ENCODE data around the gene ARSG. TPM values are rescaled to one million over a fixed set of nuclear protein-coding genes. Genes with fewer than 3 reads are reported as not detected.

ARSG gene
- total RNA-seq, 1 experiment from 2014 or later = 1.0 TPM

DNA sequence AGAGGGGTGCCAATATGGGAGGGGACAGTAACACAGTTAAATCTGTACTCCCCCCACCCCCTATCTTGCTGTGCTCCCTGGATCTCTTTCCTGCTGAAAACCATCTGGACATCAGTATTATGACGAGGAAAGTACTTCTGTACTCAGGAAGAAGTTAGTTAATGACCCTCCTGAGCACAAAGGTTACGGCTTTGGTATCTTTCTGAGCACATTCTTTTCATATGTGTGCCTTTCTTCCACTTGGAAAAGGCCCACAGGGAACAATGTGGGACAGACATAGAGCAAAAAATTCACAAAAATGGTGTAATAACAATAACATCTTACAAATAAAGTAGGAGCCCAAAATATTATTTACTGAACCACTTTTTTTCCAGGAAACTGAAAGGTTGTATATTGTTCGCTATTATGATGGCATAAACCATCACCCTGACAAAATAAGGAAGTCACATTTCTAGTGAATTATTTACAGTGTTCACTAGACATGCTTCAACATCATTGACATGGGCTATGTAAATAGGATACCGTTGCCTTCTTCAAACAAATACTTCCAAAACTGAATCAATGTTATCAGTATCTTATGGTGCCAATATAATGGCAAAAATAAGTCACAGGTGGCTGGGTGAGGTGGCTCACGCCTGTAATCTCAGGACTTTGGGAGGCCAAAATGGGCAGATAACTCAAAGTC, 160.5 kb downstream of the ARSG start:
- Histone ChIP-seq H3K4me3 (no peak overlapping the region), H3K9me3 (replicated peaks) (no peaks in the 10 kb centered on the region), H3K27ac (no peak overlapping the region), H3K36me3 (no peaks in the 10 kb centered on the region), H3K27me3 (no peaks in the 10 kb centered on the region), H3K4me1 (peaks cover 4% of the 10 kb centered on the region; the same call in 1 of the 2 replicates)
- no peak for DNase-seq

DNA sequence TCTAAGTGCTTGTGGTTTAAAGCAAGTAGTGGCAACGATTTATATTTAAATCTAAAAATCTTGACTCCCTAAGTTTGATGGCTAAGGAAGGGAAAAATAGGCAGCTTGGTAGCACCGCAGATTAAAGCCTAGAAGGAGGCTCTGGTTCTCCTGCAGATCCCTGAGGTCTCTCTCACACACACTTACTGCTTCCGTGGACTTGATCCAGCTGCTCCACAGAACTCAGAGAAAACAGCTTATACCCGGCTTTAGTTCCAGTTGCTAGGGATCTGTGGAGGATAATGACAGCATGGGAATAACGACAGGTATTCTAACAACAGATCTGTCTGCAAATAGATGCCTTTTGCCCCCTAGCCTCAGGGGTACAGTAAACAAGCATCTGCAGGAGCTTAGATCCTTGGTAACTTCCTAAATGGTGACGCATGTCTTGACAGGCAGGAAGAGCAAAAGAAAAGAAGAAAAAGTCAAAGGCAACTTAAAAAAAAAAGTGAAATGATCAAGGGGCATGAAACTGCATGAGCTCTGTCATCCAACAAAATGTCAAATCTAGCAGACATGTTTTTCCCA, 161.5 kb downstream of the ARSG start:
- no peak overlapping the region for H3K27ac ChIP-seq
- H3K4me1 ChIP-seq = peaks cover 4% of the 10 kb centered on the region; the same call in 1 of the 2 replicates
- H3K9me3 ChIP-seq (replicated peaks) = no peaks in the 10 kb centered on the region
- no peaks in the 10 kb centered on the region for H3K36me3 ChIP-seq
- no peak overlapping the region for H3K4me3 ChIP-seq
- H3K27me3 ChIP-seq = no peaks in the 10 kb centered on the region
- DNase-seq = no peak

DNA sequence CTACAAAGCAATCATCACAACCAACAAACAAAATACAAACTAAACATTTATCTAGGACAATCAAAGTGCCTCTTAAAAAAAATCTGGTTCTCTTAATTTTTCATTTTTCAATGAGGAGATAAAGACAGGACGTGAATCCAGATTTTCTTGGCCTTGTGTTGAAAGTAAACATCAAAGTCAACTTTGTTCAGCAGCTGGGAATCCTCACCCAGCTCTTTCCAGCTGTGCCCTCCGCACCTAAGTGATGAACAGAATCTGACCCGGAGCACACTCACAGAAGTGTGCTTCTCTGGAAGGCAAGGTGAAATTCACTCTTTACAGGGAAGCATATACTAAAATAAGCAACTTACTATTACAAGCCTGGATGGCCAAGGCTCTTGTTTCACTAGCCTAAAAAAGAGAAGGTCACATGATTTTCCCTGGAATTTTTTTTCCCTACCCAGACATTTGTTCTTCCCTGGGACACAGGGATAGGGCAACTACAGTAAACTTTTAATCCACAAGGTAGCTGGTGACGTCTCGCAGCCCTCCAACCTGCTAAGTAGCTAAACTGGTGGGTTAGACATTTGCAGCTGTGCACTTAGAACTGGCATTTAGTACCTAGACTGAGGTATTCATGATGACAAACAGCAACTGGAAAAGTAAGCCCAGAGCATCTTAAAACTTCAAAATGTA, 162.8 kb downstream of the ARSG start:
- DNase-seq = no peak
- Histone ChIP-seq H3K27me3 (no peaks in the 10 kb centered on the region), H3K9me3 (replicated peaks) (no peaks in the 10 kb centered on the region), H3K27ac (no peak overlapping the region), H3K36me3 (no peaks in the 10 kb centered on the region), H3K4me3 (no peak overlapping the region), H3K4me1 (peaks cover 11% of the 10 kb centered on the region; the same call in 1 of the 2 replicates)

DNA sequence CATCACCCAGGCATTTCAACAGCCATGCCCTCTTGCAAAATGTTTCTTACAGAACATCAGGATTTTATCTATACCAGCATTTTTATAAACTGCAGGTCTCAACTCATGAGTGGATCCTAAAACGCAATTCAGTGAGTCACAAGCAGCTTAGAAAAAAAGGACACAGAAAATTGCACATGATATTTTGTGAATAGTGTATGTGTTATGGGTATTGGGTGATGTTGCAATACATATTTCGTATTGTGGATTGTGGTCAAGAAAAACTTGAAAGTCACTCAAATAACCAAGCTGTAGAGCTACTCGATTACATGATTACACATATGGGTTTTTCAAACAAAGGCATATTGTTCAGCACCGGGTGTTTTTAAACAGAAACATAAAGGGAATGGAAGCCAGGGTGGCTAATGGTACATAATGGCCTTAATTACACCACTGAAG, 164.6 kb downstream of the ARSG start:
- Histone ChIP-seq H3K4me3 (peak overlapping the region; percentile 83), H3K36me3 (no peaks in the 10 kb centered on the region), H3K4me1 (peaks cover 11% of the 10 kb centered on the region; the same call in 1 of the 2 replicates), H3K27me3 (no peaks in the 10 kb centered on the region), H3K27ac (peak overlapping the region; percentile 68), H3K9me3 (replicated peaks) (no peaks in the 10 kb centered on the region)
- no peak for DNase-seq

DNA sequence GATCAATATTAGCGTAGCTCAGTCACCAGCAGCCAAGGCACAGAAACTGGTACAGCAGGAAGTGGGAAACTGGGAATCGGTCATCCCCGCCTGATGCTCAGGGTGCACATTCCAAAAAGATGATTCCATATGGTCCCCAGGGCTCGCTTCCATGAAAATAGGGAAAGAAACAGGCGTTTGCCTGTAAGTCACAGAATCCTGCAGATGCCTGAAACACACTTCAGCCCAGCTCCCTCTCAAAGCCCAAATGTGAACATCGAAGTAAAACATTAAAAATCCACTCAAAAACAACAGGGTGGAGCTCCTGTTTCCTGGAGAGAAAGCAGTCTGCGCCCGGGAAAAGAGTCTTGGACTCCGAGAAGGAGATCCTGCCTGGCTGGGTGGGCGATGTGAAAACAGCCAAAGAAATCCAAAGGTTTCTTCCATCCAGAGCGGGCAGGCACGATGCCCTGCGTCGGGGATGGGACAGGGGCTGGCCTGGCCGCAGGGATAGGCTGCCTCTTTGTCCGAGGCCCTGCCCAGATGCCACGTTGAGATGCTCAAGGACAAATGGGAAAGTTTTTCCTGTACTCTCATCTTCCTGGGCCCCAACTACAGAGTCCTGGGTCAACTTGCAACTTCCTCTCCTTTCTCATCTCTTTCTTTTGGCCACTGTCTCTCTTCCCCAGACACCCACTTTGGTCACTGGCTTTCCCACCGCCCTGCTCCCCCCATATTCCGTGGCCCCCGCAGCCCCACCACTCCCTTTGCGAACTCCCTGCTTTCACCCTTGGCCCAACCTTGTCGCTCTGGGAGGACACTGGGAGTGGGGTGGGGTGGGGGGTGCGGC, 165.3 kb downstream of the ARSG start:
- no peaks in the 10 kb centered on the region for H3K9me3 ChIP-seq (replicated peaks)
- H3K4me1 ChIP-seq = peaks cover 11% of the 10 kb centered on the region; the same call in 1 of the 2 replicates
- H3K4me3 ChIP-seq = peak overlapping the region; percentile 83
- H3K27me3 ChIP-seq = no peaks in the 10 kb centered on the region
- no peaks in the 10 kb centered on the region for H3K36me3 ChIP-seq
- H3K27ac ChIP-seq = peak overlapping the region; percentile 68
- DNase-seq = peak; percentile 82 to 88

DNA sequence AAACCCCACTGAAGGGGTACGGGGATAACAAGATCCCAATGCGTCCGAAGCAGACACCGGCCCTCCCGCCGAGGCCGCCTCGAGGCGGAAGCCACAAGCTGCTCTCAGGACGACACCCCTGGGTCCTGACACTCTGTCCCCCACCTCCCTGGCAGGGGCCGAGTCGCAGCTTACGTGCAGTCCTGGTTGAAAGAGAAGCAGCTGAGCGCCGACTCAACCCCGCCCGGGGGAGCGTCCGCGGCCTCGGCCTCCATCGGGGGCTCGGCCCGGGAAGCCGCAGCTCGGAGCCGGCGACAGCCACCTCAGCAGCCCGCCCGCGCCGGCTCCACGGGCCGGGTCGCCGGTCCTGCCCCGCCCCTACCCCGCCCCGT, 165.9 kb downstream of the ARSG start, which contains the start of gene WIPI1:
Gene WIPI1, minus strand, starts transcription at position 329 of the 371 bp plus-strand sequence. Its CDS starts 75 bp downstream, at position 254.
- no peaks in the 10 kb centered on the region for H3K27me3 ChIP-seq
- peak within 1 kb of the TSS; percentile 83 for H3K4me3 ChIP-seq
- peak within 1 kb of the TSS; percentile 68 for H3K27ac ChIP-seq
- H3K9me3 ChIP-seq (replicated peaks) = no peaks in the 10 kb centered on the region
- peak; percentile 57 to 64 for DNase-seq
- peaks cover 13% of the 10 kb centered on the region for H3K4me1 ChIP-seq
- H3K36me3 ChIP-seq = no peaks in the 10 kb centered on the region

DNA sequence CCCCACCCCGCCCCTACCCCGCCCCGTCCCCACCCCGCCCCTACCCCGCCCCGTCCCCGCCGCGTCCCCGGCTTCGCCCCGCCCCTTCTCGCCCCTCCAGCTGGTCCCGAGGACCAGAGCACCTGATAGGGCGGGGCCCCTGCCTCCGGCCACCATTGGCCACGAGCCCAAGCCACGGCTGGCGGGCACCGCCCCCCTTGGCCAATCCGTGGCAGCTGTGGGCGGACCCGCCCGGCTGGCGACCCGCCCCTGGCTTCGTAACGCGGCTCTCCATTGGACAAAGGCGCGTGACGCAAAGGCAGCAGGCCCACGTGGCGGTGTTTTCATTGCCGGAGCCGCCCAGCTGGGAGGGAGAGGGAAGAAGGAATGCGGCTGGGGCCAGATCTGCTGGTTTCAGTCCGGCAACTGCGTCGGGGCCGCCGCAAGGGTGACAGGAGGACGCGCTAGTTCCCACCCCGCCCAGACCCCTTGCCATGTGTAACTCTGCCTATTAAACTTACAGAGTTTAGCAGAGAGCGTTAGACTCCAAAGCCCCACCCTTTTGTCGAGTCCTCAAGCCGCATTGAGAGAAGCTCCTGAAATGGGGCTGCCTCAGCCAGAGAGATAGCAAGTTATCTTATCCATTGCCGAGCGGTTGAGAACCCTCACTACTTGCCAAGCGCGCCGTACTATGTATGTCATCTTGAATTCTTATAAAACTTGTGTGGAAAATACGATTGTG, 166.4 kb downstream of the ARSG start:
- no peak overlapping the region for H3K27ac ChIP-seq
- peaks cover 19% of the 10 kb centered on the region for H3K4me1 ChIP-seq
- no peaks in the 10 kb centered on the region for H3K9me3 ChIP-seq (replicated peaks)
- no peaks in the 10 kb centered on the region for H3K36me3 ChIP-seq
- H3K4me3 ChIP-seq = peak overlapping the region; percentile 83
- DNase-seq = peak; percentile 98
- H3K27me3 ChIP-seq = no peaks in the 10 kb centered on the region

DNA sequence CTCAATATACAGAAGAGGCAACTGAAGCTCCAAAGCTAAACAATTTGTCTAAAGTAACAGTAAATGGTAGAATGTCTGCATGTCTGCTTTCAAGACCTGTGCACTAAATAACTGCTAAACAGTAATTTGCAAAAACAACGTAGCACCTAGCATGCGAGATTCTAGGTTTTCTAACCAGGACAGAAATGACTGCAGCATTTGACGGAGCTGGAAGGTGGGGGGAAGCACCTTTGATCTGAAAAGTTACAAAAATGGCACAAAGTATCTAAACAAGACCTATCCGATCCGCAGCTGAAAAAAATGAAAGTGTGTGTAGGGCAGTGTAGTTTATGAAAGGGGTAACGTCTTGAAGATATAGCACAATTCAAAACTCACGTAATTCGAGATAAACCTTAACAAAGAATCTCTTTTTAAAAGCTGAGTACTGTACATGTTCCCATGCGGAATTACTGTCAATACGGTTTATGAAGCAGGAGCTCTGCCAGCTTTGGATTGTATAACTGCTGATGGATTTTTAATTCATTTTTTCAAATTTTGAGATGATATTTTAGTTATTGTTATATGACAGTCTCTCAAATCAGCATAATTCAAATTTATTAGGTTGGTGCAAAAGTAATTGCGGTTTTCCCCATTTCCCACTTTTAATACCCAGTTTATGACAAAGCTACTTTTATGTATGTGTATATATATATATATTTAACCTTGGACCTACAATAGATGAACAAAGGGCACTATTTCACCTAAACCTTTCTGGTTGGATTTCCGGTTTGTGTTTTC, 167.2 kb downstream of the ARSG start:
- Histone ChIP-seq H3K27ac (no peak overlapping the region), H3K9me3 (replicated peaks) (no peaks in the 10 kb centered on the region), H3K4me3 (peak overlapping the region; percentile 44), H3K36me3 (no peaks in the 10 kb centered on the region), H3K4me1 (peaks cover 25% of the 10 kb centered on the region), H3K27me3 (no peaks in the 10 kb centered on the region)
- no peak for DNase-seq

DNA sequence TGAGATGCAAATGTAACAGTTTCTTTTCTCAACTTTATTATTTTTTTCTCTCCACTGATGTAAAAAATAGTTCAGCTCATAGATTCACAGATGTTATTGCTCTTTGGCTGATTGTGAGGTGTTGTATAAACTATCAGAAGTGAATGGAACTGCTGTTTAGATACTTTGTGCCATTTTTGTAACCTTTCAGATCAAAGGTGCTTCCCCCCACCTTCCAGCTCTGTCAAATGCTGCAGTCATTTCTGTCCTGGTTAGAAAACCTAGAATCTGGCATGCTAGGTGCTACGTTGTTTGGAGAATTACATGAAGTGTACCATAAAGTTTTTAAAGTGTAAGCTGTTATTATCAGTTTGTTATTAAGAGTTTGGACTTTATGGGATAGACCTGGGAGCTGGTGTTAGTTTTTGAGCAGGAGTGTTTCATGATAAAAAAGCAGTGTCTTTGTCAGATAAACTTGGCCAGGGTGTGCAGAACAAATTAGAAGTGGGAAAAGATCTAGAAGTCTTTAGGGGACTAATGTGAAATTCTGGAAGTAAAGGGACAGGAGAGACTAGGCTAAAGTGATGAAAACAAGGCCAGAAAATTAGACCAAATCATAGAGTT, 167.8 kb downstream of the ARSG start:
- no peaks in the 10 kb centered on the region for H3K27me3 ChIP-seq
- H3K4me3 ChIP-seq = no peak overlapping the region
- H3K27ac ChIP-seq = no peak overlapping the region
- H3K4me1 ChIP-seq = peaks cover 31% of the 10 kb centered on the region
- no peaks in the 10 kb centered on the region for H3K9me3 ChIP-seq (replicated peaks)
- H3K36me3 ChIP-seq = no peaks in the 10 kb centered on the region
- DNase-seq = no peak

DNA sequence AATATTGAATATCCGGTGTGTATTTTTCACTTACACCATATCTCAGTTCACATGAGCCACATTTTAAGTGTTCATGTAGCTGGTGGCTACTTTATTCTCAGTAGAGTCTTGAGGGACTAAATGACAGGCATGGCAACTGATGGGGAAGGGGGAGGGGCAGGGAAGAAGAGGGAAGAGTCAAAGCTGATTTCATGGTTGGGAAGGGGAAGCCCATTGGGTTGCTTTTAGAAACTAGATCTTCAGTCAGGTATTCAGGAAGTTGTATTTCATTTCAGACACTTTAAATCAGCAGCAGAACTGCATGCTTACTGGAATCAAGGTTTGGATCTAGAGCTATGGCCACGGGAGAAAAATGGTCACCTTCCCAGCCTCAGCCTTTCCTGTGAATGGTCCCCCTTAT, 168.9 kb downstream of the ARSG start:
- Histone ChIP-seq H3K9me3 (replicated peaks) (no peaks in the 10 kb centered on the region), H3K36me3 (no peaks in the 10 kb centered on the region), H3K27me3 (no peaks in the 10 kb centered on the region), H3K4me1 (peaks cover 31% of the 10 kb centered on the region), H3K4me3 (no peak overlapping the region), H3K27ac (no peak overlapping the region)
- DNase-seq = no peak

DNA sequence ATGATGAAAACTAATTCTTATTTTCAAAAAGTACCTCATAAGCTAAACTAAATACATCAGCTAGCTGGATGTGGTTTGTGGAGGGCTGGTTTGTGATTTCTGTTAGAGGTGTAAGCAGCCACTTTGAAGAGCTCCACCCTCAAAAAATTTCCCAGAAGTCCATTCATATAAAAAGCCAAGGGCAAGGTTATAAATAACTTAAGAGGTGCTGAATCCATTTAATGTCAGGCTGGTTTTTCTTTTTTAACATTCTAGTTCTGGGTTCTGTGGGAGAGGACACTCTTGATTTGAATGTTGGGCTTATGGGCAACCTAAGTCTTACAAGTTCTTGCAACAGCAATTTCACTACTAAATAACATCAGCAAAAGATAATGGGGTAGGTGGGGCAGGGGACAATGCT, 169.4 kb downstream of the ARSG start:
- peaks cover 28% of the 10 kb centered on the region for H3K4me1 ChIP-seq
- H3K27me3 ChIP-seq = no peaks in the 10 kb centered on the region
- H3K36me3 ChIP-seq = no peaks in the 10 kb centered on the region
- H3K27ac ChIP-seq = no peak overlapping the region
- H3K4me3 ChIP-seq = no peak overlapping the region
- no peak for DNase-seq
- no peaks in the 10 kb centered on the region for H3K9me3 ChIP-seq (replicated peaks)

DNA sequence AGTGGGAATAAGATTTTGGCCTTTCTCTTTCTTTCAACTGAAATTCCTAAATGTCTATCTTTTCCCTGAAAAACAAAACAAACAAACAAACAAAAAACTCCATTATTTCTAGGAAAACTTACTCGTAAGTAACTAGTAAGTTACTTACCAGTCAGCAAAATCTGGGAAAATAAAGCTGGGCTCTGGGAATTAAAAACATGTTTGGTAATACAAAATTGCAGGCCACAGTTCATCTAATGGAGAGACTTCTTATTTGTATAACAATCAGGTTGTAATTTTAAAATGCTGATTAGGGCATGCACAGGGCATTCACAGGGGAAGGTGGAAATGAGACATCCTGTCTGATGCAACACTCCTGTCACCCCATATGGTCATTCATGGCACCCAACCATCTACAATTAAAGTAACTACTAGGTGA, 169.8 kb downstream of the ARSG start:
- DNase-seq = no peak
- H3K36me3 ChIP-seq = no peaks in the 10 kb centered on the region
- peaks cover 30% of the 10 kb centered on the region for H3K4me1 ChIP-seq
- H3K27ac ChIP-seq = no peak overlapping the region
- H3K9me3 ChIP-seq (replicated peaks) = no peaks in the 10 kb centered on the region
- no peaks in the 10 kb centered on the region for H3K27me3 ChIP-seq
- H3K4me3 ChIP-seq = no peak overlapping the region

DNA sequence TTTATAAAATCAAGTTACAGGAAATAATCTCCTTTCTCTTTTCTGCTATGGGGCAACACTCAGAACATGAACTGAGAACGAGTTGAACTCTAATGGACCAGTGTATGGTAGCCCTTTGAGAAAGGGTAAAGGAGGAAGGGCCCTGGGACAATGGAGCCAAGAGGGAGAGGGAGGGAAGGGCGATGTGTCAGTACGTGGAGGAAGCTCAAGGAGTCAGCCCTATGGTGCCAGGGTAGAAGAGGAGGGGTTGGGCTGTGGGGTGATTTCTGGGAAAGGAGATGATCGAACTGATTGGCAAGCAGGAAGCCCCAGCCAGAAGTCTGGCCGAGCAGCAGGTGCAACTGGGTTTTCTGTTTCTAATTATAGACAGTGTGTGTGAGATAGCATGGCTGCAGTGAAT, 170.3 kb downstream of the ARSG start:
- H3K27ac ChIP-seq = no peak overlapping the region
- peaks cover 30% of the 10 kb centered on the region for H3K4me1 ChIP-seq
- peak in 1 of 2 experiments; percentile 29 for DNase-seq
- H3K27me3 ChIP-seq = no peaks in the 10 kb centered on the region
- H3K36me3 ChIP-seq = no peaks in the 10 kb centered on the region
- H3K9me3 ChIP-seq (replicated peaks) = no peaks in the 10 kb centered on the region
- no peak overlapping the region for H3K4me3 ChIP-seq

Measured in SJCRH30 (cell line).